Activated T-helper 1 cell treated with Interleukin-2 at 50 U/mL for 16 hours (primary cell): ENCODE data around the gene ANKRD11.

Experiments used
- DNase-seq: peaks from one replicate; pipeline ENCODE4 v3.0.0-alpha.2; 2020; ENCODE audit warnings: low read depth

Gene ANKRD11

GRCh38 chr16:89233678-89234490 lies 256.5 kb downstream of the ANKRD11 start:
- DNase-seq = no peak

- DNase-seq = no peak
These were observed 258.3 kb downstream of the ANKRD11 start for GRCh38 chr16:89232107-89232506.

- DNase-seq = no peak
These were observed 260.1 kb downstream of the ANKRD11 start for GRCh38 chr16:89230255-89230654.

GRCh38 chr16:89224665-89225064 lies 265.7 kb downstream of the ANKRD11 start:
- DNase-seq = no peak

- no peak for DNase-seq
These were observed 267.4 kb downstream of the ANKRD11 start for GRCh38 chr16:89222931-89223330.

GRCh38 chr16:89221604-89222003 lies 268.8 kb downstream of the ANKRD11 start:
- no peak for DNase-seq

GRCh38 chr16:89219365-89219764 lies 271.0 kb downstream of the ANKRD11 start:
- DNase-seq = no peak
